Right cardiac atrium (tissue), 5 donors: ENCODE data around the gene VPS13D. TPM values are rescaled to one million over a fixed set of nuclear protein-coding genes. Genes with fewer than 3 reads are reported as not detected.
A peak's percentile ranks its signal among the peaks of the same experiment; 100 is the strongest.

ENCODE experiments used
- ATAC-seq, 2 donors: fragments of 200-7000 bp; cut with Tn5 transposase; one replicate each; pipeline versions ENCODE4 v1.8.0 to v1.9.1; 2020; ENCODE audit warnings: moderate library complexity in 2 of 2, mild to moderate bottlenecking in 1 of 2
- DNase-seq, 3 donors: peaks; one replicate each; pipeline ENCODE4 v3.0.0-alpha.2; 2020
- H3K27ac ChIP-seq: one replicate; pipeline ENCODE4 v1.5.1; 2013; ENCODE audit warnings: mild to moderate bottlenecking, low read length, control low read depth, moderate library complexity
- H3K27me3 ChIP-seq: one replicate; pipeline ENCODE4 v1.6.1; 2013; ENCODE audit not compliant: control insufficient read depth, insufficient read depth
- H3K4me1 ChIP-seq: one replicate; pipeline ENCODE4 v1.6.1; 2013; ENCODE audit warnings: low read length; ENCODE audit not compliant: control insufficient read depth, insufficient read depth
- H3K4me3 ChIP-seq: one replicate; pipeline ENCODE4 v1.5.1; 2013; ENCODE audit warnings: low read length, control low read depth
- H3K9me3 ChIP-seq: one replicate; pipeline ENCODE4 v1.6.1; 2013; ENCODE audit warnings: low read length; ENCODE audit not compliant: control insufficient read depth
- WGBS: extraction: QIAGEN DNeasy Blood & Tissue Kit; methylation state at CpG from one replicate; pipeline ENCODE4 v1.1.7; 2013; 5-methylcytosine and 5-hydroxymethylcytosine counted together
- intact Hi-C, 4 donors: fragments of 100-400 bp; cut with DNase I; formaldehyde crosslinking; loops; one replicate each; pipeline versions ENCODE4 v1.11.0 to v1.14.0; 2022 to 2023
- polyA plus RNA-seq: library from polyadenylated mRNA; stranded (reverse); fragments of 200-250 nt; gene quantifications from one replicate; pipeline ENCODE4 v1.2.3, GENCODE V29; 2013
- total RNA-seq, 4 donors: library from RNA; stranded (reverse); fragmentation: NEBNext Ultra II Directional; extraction: Animal tissue kit (Norgen Biotek cat#: 25700); gene quantifications; one replicate each; pipeline ENCODE4 v1.2.1, GENCODE V29; 2021
- donor health status: healthy with polysubstance abuse.
- donor health status: DM: no; HTN: yes; CAD: no.
- donor health status: DM: no; HTN: no; CAD: no.
- donor health status: DM: no; HTN: yes; CAD: no; lungs with severe emphysema.
- donor health status: DM: yes; HTN: yes; CAD: no.

VPS13D gene
- total and polyA plus RNA-seq, 5 donors: 25.8 to 56.4 (median 54.8) TPM

DNA sequence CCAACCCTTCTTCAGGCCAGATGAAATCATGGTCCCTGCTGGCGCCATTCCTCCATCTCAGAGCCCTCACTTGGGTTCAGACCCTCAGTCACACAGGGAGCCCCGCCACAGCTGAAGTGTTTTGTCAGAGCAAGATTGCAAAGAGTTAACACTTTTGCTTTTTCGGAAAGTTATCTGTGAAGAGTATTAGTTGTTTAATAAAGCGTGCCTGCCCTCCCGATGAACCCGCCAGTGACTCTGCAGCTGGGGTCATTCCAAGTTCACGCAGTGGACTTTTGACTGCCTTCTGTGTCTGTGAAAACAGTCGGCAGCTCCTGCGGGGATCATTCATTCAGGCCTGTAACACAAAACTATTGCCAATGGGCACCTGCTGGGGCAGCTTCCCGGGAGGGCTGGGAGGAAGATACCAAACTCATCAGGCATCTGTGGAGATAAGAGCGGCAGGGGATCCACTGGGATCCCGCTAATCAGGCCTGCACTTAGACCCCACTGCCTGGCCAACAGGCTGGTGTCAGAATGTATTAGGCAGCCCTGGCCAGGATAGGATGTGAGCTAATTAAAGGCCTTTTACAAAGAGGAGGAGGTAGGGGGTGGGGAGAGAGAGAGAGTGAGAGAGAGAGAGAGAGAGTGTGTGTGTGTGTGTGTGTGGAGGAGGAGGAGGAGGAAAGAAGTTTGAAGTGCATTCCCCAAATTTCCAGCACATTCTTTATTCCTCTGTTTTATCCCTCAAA is 203.7 kb downstream of the VPS13D start:
- ATAC-seq (peak; percentile 79 to 90), DNase-seq (peak; percentile 66 to 87 (median 84))
- no peaks in the 10 kb centered on the region for H3K9me3 ChIP-seq
- 19% methylated on average over 12 of the region's 12 CpGs for WGBS
- H3K4me3 ChIP-seq: no peak overlapping the region
- no peaks in the 10 kb centered on the region for H3K27me3 ChIP-seq
- peaks cover 8% of the 10 kb centered on the region for H3K4me1 ChIP-seq
- H3K27ac ChIP-seq: peak overlapping the region; percentile 74
- intact Hi-C loops: no loop called here

DNA sequence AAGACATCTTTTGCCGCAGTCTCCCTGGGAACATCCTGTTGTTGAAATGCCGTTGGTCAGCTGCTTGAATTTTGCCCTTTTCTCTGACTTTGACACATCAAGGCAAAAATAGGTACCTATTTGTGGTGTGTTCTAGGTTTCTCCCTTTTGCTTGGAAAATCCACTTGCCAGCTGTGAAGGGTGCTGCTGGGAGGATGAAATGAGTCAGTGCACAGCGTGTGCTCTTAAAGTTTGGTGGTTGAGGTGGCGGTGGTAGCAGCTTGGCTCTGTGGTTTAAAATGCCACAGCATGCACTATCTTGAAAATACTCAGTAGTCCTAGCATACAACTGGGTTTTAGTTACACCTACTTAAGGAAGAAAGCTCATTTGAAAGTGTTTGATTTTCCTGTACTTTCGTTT is 204.3 kb downstream of the VPS13D start:
- WGBS: 38% methylated on average over 5 of the region's 5 CpGs
- H3K4me1 ChIP-seq: peaks cover 8% of the 10 kb centered on the region
- H3K4me3 ChIP-seq: no peak overlapping the region
- peak; percentile 36 to 56 for ATAC-seq
- no peak for DNase-seq
- H3K27ac ChIP-seq: peak overlapping the region; percentile 74
- H3K9me3 ChIP-seq: no peaks in the 10 kb centered on the region
- intact Hi-C loops: no loop called here
- H3K27me3 ChIP-seq: no peaks in the 10 kb centered on the region

DNA sequence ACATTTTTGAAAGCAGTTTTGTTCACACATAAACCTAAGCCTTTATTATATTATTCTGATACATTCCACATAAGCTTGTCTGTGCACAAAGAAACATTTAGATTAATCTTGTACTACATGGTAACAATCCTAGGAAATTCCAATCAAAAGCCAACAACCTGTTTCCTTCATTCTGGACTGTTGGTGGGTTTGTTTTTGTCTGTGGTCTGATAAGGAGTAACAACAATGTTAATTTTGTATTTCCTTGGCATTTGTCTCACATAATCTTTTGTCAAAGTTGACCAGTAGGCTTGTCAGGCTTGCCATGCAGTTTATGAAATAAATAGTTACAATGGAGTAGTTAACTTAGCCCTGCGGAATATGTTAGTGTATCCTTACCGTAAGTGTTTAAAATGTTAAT is 204.9 kb downstream of the VPS13D start:
- H3K27ac ChIP-seq: no peak overlapping the region
- WGBS: 71% methylated on average over 2 of the region's 2 CpGs
- H3K4me3 ChIP-seq: no peak overlapping the region
- no peaks in the 10 kb centered on the region for H3K9me3 ChIP-seq
- ATAC-seq: peak; percentile 13 to 44
- intact Hi-C loops: no loop called here
- H3K27me3 ChIP-seq: no peaks in the 10 kb centered on the region
- no peak for DNase-seq
- H3K4me1 ChIP-seq: peaks cover 8% of the 10 kb centered on the region

GRCh38 chr1:12435639-12436344 is 206.0 kb downstream of the VPS13D start:
- peak; percentile 44 to 84 for ATAC-seq
- H3K27ac ChIP-seq: peak overlapping the region; percentile 80

DNA sequence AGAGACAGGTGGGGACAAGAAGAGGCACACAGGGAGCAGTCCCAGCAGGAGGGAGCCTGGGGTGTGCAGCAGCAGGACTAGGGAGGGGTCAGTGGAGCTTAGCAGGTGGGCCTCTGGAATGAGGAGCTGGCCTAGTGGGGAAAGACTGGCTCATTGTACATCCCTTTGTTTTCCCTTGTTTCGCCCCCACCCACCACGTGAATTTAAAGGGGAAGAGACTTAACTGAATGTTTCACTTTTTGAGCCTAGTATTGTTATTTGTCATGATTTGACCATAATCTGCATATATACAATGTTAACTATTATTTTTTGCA is 206.5 kb downstream of the VPS13D start:
- Histone ChIP-seq H3K27ac (peak overlapping the region; percentile 80), H3K4me3 (no peak overlapping the region), H3K4me1 (peaks cover 10% of the 10 kb centered on the region), H3K27me3 (no peaks in the 10 kb centered on the region), H3K9me3 (no peaks in the 10 kb centered on the region)
- DNase-seq (peak in 2 of 3 donors; percentile 33 to 44), ATAC-seq (no peak)
- intact Hi-C loops: no loop called here
- 81% methylated on average over 2 of the region's 2 CpGs for WGBS

More at GRCh38 chr1:12435639-12436344, 206.0 kb downstream of the VPS13D start:
- 57% methylated on average over 8 of the region's 8 CpGs for WGBS
- no peak for DNase-seq
- Histone ChIP-seq H3K9me3 (no peaks in the 10 kb centered on the region), H3K4me1 (peaks cover 8% of the 10 kb centered on the region), H3K4me3 (no peak overlapping the region), H3K27me3 (no peaks in the 10 kb centered on the region)
- intact Hi-C loops: no loop called here

GRCh38 chr1:12436817-12437599 is 207.2 kb downstream of the VPS13D start:
- Histone ChIP-seq H3K27me3 (no peaks in the 10 kb centered on the region), H3K4me3 (no peak overlapping the region), H3K4me1 (peaks cover 11% of the 10 kb centered on the region), H3K27ac (no peak overlapping the region), H3K9me3 (no peaks in the 10 kb centered on the region)
- WGBS: 93% methylated on average over 12 of the region's 12 CpGs
- ATAC-seq: no peak
- intact Hi-C loops: no loop called here
- DNase-seq: no peak

DNA sequence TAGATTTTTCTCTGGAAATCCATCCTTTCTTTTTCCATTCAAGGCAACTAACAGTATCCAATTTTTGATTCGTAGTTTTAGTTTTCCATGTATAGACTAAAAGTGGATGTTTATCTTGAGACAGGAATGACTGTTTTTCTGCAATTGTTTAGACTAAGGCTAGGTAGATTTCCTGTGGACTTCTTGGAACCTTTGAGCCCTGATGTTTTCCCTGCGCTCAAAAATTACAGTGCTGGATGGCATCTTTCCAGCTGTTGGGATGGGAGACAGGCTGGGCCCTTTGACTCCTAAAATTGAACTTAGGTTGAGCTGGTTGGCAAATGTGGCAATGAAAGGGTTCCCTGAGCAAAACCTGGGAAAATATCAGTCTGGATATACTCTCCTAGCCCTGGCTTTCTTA is 207.8 kb downstream of the VPS13D start:
- no peak for ATAC-seq
- Histone ChIP-seq H3K27me3 (no peaks in the 10 kb centered on the region), H3K4me3 (no peak overlapping the region), H3K9me3 (no peaks in the 10 kb centered on the region), H3K4me1 (peaks cover 11% of the 10 kb centered on the region), H3K27ac (no peak overlapping the region)
- intact Hi-C loops: no loop called here
- DNase-seq: no peak
- 75% methylated on average over 2 of the region's 2 CpGs for WGBS

GRCh38 chr1:12438349-12438924 is 208.6 kb downstream of the VPS13D start:
- WGBS: 78% methylated on average over 7 of the region's 7 CpGs
- no peak for ATAC-seq
- peak in 1 of 3 donors; percentile 19 for DNase-seq
- no peak overlapping the region for H3K4me3 ChIP-seq
- intact Hi-C loops: no loop called here
- H3K27me3 ChIP-seq: no peaks in the 10 kb centered on the region
- peaks cover 5% of the 10 kb centered on the region for H3K4me1 ChIP-seq
- no peak overlapping the region for H3K27ac ChIP-seq
- no peaks in the 10 kb centered on the region for H3K9me3 ChIP-seq

DNA sequence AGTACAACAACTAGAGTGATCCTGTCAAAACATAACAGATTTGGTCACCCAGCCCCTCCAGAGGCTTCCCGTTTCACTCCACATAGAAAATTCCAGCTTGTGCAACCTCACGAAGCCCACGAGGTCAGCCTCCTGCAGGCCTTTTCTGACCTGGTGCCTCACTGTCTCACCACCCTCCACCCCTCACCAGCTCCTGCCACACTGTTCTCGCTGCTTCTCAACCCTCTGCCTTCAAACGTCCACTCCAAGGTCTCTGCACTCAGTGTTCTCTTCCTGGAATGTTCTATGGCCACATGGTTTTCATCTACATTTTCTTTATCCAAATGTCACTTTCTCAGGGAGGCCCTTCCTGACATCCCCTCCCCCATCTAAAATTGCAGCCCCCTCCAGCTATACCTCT is 209.2 kb downstream of the VPS13D start:
- DNase-seq (no peak), ATAC-seq (no peak)
- Histone ChIP-seq H3K27ac (no peak overlapping the region), H3K4me3 (no peak overlapping the region), H3K9me3 (no peaks in the 10 kb centered on the region), H3K4me1 (peaks cover 5% of the 10 kb centered on the region), H3K27me3 (no peaks in the 10 kb centered on the region)
- intact Hi-C loops: no loop called here
- WGBS: 69% methylated on average over 5 of the region's 5 CpGs

- 45% methylated on average over 7 of the region's 7 CpGs for WGBS
- no peak overlapping the region for H3K27ac ChIP-seq
- H3K9me3 ChIP-seq: no peaks in the 10 kb centered on the region
- H3K4me1 ChIP-seq: peaks cover 3% of the 10 kb centered on the region
- intact Hi-C loops: no loop called here
- no peak for ATAC-seq
- H3K4me3 ChIP-seq: no peak overlapping the region
- no peak for DNase-seq
- H3K27me3 ChIP-seq: no peaks in the 10 kb centered on the region
Observed at GRCh38 chr1:12441414-12442105, 211.7 kb downstream of the VPS13D start.
